Tibial nerve (tissue), 4 donors: Measurements from ENCODE around the gene PIP5K1C. TPM values are rescaled to one million over a fixed set of nuclear protein-coding genes. Genes with fewer than 3 reads are reported as not detected.

Experiments
- DNase-seq, 2 donors: peaks; one replicate each; pipeline ENCODE4 v3.0.0-alpha.2; 2019; ENCODE audit warnings: low spot score in 2 of 2
- H3K27ac ChIP-seq, 4 donors: fragments of 200-600 bp; sonication (generic) in 3 of 4; one replicate each; pipeline ENCODE4 v1.5.1; 2017 to 2019; ENCODE audit warnings: mild to moderate bottlenecking in 1 of 4
- H3K27me3 ChIP-seq, 2 donors: fragments of 200-600 bp; sonication (generic) in 1 of 2; one replicate each; pipeline versions ENCODE4 v1.5.1 to v1.6.0; 2017 to 2019
- H3K36me3 ChIP-seq, 3 donors: fragments of 200-600 bp; sonication (generic); one replicate each; pipeline ENCODE4 v1.5.1; 2018 to 2019
- H3K4me1 ChIP-seq, 4 donors: fragments of 200-600 bp; sonication (generic) in 3 of 4; one replicate each; pipeline ENCODE4 v1.5.1; 2017 to 2019
- H3K4me3 ChIP-seq, 4 donors: fragments of 200-600 bp; sonication (generic) in 3 of 4; one replicate each; pipeline ENCODE4 v1.5.1; 2017 to 2019; ENCODE audit warnings: mild to moderate bottlenecking in 1 of 4, moderate library complexity in 1 of 4
- H3K9me3 ChIP-seq, 4 donors: fragments of 200-600 bp; sonication (generic) in 3 of 4; one replicate each; pipeline ENCODE4 v1.5.1; 2017 to 2019
- EP300 ChIP-seq, 2 donors: sonication (generic); formaldehyde crosslinking; IDR thresholded peaks; one replicate each; pipeline ENCODE4 v1.6.1; 2017; ENCODE audit warnings: antibody characterized with exemption in 2 of 2, mild to moderate bottlenecking in 1 of 2
- POLR2A ChIP-seq, 2 donors: fragments of 450-650 bp; IDR thresholded peaks; one replicate each; pipeline ENCODE4 v1.6.1; 2017; ENCODE audit warnings: antibody characterized with exemption in 2 of 2, mild to moderate bottlenecking in 2 of 2, moderate library complexity in 2 of 2
- WGBS, 2 donors: methylation state at CpG; one replicate each; pipeline ENCODE4 v1.1.5; 2018; 5-methylcytosine and 5-hydroxymethylcytosine counted together
- total RNA-seq, 4 donors: library from RNA; depleted of rRNA; stranded (reverse); fragments of >200 nt; gene quantifications; one replicate each; pipeline ENCODE4 v1.1.0, GENCODE V29; 2016
- TF ChIP-seq, protein P1 (sequence below), 5 experiments: fragments of 200-600 bp in 3 of 5; fragments of 450-650 bp in 2 of 5; sonication (generic) in 3 of 5; IDR thresholded peaks; one replicate each; pipeline ENCODE4 v1.5.1; 2016 to 2019; ENCODE audit warnings: antibody characterized with exemption in 5 of 5, mild to moderate bottlenecking in 3 of 5, moderate library complexity in 2 of 5

Gene PIP5K1C
- total RNA-seq, 4 donors from 2014 or later, result 23.0 to 37.2 (median 24.9) TPM

DNA sequence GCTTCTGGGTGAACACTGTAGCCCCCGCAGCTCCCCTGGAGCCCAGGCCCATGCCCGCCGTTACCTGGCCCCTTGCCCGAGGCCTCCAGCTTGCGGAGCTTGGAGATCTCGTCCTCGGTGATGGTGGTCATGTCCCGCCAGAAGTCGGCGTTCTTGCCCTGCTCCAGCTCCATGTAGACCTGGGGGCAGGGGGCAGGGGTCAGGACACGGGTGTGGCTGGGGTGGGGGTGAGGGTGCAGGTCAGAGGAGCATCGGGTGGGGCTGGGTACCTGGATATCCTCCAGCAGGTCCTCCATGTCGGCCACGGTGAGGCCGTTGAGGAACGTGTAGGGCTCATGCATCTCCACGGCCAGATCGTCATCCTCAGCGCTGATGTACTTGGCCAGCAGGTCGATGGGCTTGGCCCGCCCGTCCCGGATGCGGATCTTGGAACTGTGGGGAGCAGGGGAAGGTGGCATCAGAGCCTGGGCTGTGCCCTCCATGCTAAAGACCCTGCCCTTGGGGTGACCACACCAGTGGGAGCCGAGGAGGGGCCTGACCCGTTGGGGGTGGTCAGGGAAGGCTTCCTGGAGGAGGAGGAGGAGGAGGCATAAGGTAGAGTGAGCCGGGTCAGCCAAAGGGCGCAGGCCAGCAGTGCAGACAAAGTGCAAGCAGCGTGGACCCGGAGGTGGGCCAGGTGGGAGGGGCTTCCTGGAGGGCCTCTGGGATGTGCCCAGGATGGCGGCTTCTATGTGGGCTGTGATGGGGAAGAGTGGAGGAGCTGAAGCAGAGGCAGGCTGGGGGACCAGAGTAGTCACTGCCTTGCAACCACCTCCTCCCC, 81.2 kb downstream of the PIP5K1C start:
- no peak for DNase-seq
- peaks cover 0 to 29% (median 5%) of the 10 kb centered on the region in 4 donors for H3K4me1 ChIP-seq
- no peaks in the 10 kb centered on the region for H3K9me3 ChIP-seq
- no peaks in the 10 kb centered on the region for H3K27me3 ChIP-seq
- peaks cover 0 to 91% (median 0%) of the 10 kb centered on the region in 3 donors for H3K36me3 ChIP-seq
- no peak overlapping the region for H3K4me3 ChIP-seq
- TF ChIP-seq POLR2A (IDR thresholded peaks at IDR 0.05), result no peak
- peak overlapping the region in 2 of 4 donors; percentile 73 to 74 for H3K27ac ChIP-seq
- WGBS, 2 donors, result 83 to 85% methylated on average over 28 to 31 of the region's 31 CpGs

DNA sequence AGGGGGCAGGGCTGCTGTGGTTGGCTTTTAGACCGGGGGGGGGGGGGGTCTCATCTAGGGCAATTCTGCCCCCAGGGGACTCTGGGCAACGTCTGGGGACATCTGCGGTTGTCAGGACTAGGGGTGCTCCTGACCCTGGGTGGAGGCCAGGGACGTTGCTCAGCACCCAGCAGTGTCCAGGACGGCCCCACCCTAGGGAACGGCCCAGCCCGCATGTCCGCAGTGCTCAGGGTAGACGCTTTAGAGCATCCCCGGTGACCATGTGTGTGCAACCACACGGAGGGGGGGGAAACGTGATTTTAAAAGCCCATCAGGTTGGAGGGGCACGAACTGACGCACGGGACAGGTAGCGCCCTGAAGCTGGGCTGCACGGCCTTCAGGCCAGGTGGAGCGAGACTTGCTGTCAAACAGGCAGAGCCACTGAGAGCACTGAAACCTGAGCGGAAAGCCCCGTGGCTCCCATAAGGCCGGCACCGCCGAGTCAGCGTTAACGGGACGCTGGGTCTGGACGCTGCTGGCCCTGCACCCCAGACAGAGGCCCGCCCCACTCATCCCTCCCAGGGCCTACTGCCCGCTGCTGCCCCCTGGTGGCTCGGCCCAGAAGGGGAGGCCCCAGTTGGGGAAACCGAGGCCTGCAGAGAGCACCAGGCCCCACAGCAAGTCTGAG, 82.0 kb downstream of the PIP5K1C start:
- Histone ChIP-seq H3K4me3 (no peak overlapping the region), H3K4me1 (peaks cover 0 to 25% (median 5%) of the 10 kb centered on the region in 4 donors), H3K36me3 (peaks cover 0 to 91% (median 0%) of the 10 kb centered on the region in 3 donors), H3K27me3 (no peaks in the 10 kb centered on the region), H3K9me3 (no peaks in the 10 kb centered on the region), H3K27ac (peak overlapping the region in 2 of 4 donors; percentile 73 to 74)
- peak; percentile 60 to 61 for DNase-seq
- TF ChIP-seq POLR2A (IDR thresholded peaks at IDR 0.05) (no peak), EP300 (IDR thresholded peaks at IDR 0.05) (peak in 1 of 2 donors; percentile 49)
- TF ChIP-seq, protein P1, sequence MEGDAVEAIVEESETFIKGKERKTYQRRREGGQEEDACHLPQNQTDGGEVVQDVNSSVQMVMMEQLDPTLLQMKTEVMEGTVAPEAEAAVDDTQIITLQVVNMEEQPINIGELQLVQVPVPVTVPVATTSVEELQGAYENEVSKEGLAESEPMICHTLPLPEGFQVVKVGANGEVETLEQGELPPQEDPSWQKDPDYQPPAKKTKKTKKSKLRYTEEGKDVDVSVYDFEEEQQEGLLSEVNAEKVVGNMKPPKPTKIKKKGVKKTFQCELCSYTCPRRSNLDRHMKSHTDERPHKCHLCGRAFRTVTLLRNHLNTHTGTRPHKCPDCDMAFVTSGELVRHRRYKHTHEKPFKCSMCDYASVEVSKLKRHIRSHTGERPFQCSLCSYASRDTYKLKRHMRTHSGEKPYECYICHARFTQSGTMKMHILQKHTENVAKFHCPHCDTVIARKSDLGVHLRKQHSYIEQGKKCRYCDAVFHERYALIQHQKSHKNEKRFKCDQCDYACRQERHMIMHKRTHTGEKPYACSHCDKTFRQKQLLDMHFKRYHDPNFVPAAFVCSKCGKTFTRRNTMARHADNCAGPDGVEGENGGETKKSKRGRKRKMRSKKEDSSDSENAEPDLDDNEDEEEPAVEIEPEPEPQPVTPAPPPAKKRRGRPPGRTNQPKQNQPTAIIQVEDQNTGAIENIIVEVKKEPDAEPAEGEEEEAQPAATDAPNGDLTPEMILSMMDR (IDR thresholded peaks at IDR 0.05), result peak; percentile 90 to 98 (median 96)
- WGBS, 2 donors, result 29 to 57% methylated on average over 18 to 20 of the region's 31 CpGs

DNA sequence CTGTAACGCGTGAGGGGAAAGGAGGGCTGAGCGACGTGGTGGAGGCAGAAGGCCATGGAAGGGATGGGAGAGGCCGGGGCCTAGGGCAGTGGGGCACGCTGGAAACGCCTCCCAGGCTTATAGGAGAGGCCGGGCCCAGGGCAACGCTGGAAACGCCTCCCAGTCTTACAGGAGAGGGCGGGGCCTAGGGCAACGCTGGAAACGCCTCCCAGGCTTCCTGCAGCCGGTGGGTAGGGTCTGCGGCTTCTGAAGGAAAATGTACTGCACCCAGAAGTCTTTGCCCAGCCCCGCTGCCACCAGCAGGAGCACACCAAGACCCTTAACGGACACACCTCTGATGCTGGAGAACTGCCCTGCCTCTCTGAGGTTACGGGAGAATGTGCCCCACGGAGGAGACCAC, 82.8 kb downstream of the PIP5K1C start:
- peaks cover 0 to 91% (median 0%) of the 10 kb centered on the region in 3 donors for H3K36me3 ChIP-seq
- WGBS, 2 donors, result 40 to 59% methylated on average over 19 of the region's 19 CpGs
- H3K27me3 ChIP-seq, result no peaks in the 10 kb centered on the region
- TF ChIP-seq POLR2A (IDR thresholded peaks at IDR 0.05) (no peak), EP300 (IDR thresholded peaks at IDR 0.05) (no peak)
- TF ChIP-seq, protein P1 (IDR thresholded peaks at IDR 0.05), result no peak
- peak overlapping the region in 2 of 4 donors; percentile 24 to 66 for H3K27ac ChIP-seq
- H3K9me3 ChIP-seq, result no peaks in the 10 kb centered on the region
- peaks cover 0 to 25% (median 5%) of the 10 kb centered on the region in 4 donors for H3K4me1 ChIP-seq
- no peak overlapping the region for H3K4me3 ChIP-seq
- no peak for DNase-seq

- Histone ChIP-seq H3K36me3 (peaks cover 0 to 91% (median 12%) of the 10 kb centered on the region in 3 donors), H3K4me1 (peaks cover 0 to 21% (median 5%) of the 10 kb centered on the region in 4 donors), H3K27me3 (no peaks in the 10 kb centered on the region), H3K4me3 (no peak overlapping the region), H3K9me3 (no peaks in the 10 kb centered on the region), H3K27ac (no peak overlapping the region)
- no peak for DNase-seq
- no peak for TF ChIP-seq EP300 (IDR thresholded peaks at IDR 0.05)
- TF ChIP-seq POLR2A (IDR thresholded peaks at IDR 0.05), result no peak
- 92 to 94% methylated on average over 14 to 19 of the region's 26 CpGs for WGBS, 2 donors
Observed at GRCh38 chr19:3615524-3616135, 84.6 kb downstream of the PIP5K1C start.

GRCh38 chr19:3614858-3615505, 85.3 kb downstream of the PIP5K1C start:
- WGBS, 2 donors, result 90 to 91% methylated on average over 15 to 18 of the region's 18 CpGs
- Histone ChIP-seq H3K4me3 (no peak overlapping the region), H3K9me3 (no peaks in the 10 kb centered on the region), H3K4me1 (peaks cover 0 to 19% (median 8%) of the 10 kb centered on the region in 4 donors), H3K36me3 (peaks cover 0 to 91% (median 12%) of the 10 kb centered on the region in 3 donors), H3K27me3 (no peaks in the 10 kb centered on the region), H3K27ac (no peak overlapping the region)
- DNase-seq, result no peak
- TF ChIP-seq POLR2A (IDR thresholded peaks at IDR 0.05), result no peak
- no peak for TF ChIP-seq EP300 (IDR thresholded peaks at IDR 0.05)
- TF ChIP-seq, protein P1 (IDR thresholded peaks at IDR 0.05), result no peak
